Mucosa of descending colon (tissue), 3 donors: Measurements from ENCODE around the gene SCYL3. TPM values are rescaled to one million over a fixed set of nuclear protein-coding genes. Genes with fewer than 3 reads are reported as not detected.

ENCODE experiments used
- ATAC-seq: fragments of 200-7000 bp; cut with Tn5 transposase; one replicate; pipeline ENCODE4 v1.9.1; 2020; ENCODE audit warnings: mild to moderate bottlenecking, moderate library complexity
- DNase-seq, 3 donors: peaks; one replicate each; pipeline ENCODE4 v3.0.0-alpha.2; 2020
- H3K36me3 ChIP-seq: fragments of 200-600 bp; one replicate; pipeline ENCODE4 v1.8.0; 2021; ENCODE audit warnings: low read depth, mild to moderate bottlenecking
- H3K4me1 ChIP-seq: fragments of 200-600 bp; one replicate; pipeline ENCODE4 v1.8.0; 2021; ENCODE audit warnings: low read depth, mild to moderate bottlenecking
- H3K4me3 ChIP-seq: fragments of 200-600 bp; one replicate; pipeline ENCODE4 v1.8.0; 2021; ENCODE audit warnings: mild to moderate bottlenecking
- H3K9me3 ChIP-seq: fragments of 200-600 bp; one replicate; pipeline ENCODE4 v1.8.0; 2021; ENCODE audit warnings: mild to moderate bottlenecking
- intact Hi-C, 2 donors: fragments of 100-400 bp; cut with DNase I in 1 of 2; cut with micrococcal nuclease in 1 of 2; formaldehyde crosslinking; loops; one replicate each; pipeline versions ENCODE4 v1.11.0 to v1.11.1; 2022; cut with DNase I, micrococcal nuclease
- long read RNA-seq, 2 donors: library from polyadenylated mRNA; unstranded; transcript quantifications; one replicate each; pipeline ENCODE4 v2.0.0, GENCODE V29; 2019 to 2021
- total RNA-seq, 3 donors: library from RNA; stranded (reverse); fragmentation: NEBNext Ultra II Directional in 2 of 3; extraction: Animal tissue kit (Norgen Biotek cat#: 25700) in 2 of 3; gene quantifications; one replicate each; pipeline versions ENCODE4 v1.2.1 to v1.2.4, GENCODE V29; 2021 to 2023
- TF ChIP-seq, protein P1 (sequence below): fragments of 200-600 bp; IDR thresholded peaks from one replicate; pipeline ENCODE4 v1.8.0; 2022; ENCODE audit warnings: antibody characterized with exemption, mild to moderate bottlenecking
- donor health status: DM: no; HTN: no; CAD: no; lungs with moderate emphysema.
- donor health status: DM: no; HTN: no; CAD: no.
- donor health status: DM: no; HTN: yes; CAD: no.

Gene SCYL3, protein sequence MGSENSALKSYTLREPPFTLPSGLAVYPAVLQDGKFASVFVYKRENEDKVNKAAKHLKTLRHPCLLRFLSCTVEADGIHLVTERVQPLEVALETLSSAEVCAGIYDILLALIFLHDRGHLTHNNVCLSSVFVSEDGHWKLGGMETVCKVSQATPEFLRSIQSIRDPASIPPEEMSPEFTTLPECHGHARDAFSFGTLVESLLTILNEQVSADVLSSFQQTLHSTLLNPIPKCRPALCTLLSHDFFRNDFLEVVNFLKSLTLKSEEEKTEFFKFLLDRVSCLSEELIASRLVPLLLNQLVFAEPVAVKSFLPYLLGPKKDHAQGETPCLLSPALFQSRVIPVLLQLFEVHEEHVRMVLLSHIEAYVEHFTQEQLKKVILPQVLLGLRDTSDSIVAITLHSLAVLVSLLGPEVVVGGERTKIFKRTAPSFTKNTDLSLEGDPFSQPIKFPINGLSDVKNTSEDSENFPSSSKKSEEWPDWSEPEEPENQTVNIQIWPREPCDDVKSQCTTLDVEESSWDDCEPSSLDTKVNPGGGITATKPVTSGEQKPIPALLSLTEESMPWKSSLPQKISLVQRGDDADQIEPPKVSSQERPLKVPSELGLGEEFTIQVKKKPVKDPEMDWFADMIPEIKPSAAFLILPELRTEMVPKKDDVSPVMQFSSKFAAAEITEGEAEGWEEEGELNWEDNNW
- total RNA-seq, result 10 to 100 TPM; 13.4 to 20.4 (median 14.9) TPM
- long read RNA-seq, donor 1, full-length matches to known transcripts, result 9 of 14 reads
- long read RNA-seq, donor 1, partial matches to known transcripts, result 1 of 14 reads
- long read RNA-seq, donor 1, other reads (novel, unspliced or antisense), result 4 of 14 reads
- long read RNA-seq, donor 2, full-length matches to known transcripts, result 2 of 5 reads
- long read RNA-seq, donor 2, partial matches to known transcripts, result 2 of 5 reads
- long read RNA-seq, donor 2, other reads (novel, unspliced or antisense), result 1 of 5 reads

DNA sequence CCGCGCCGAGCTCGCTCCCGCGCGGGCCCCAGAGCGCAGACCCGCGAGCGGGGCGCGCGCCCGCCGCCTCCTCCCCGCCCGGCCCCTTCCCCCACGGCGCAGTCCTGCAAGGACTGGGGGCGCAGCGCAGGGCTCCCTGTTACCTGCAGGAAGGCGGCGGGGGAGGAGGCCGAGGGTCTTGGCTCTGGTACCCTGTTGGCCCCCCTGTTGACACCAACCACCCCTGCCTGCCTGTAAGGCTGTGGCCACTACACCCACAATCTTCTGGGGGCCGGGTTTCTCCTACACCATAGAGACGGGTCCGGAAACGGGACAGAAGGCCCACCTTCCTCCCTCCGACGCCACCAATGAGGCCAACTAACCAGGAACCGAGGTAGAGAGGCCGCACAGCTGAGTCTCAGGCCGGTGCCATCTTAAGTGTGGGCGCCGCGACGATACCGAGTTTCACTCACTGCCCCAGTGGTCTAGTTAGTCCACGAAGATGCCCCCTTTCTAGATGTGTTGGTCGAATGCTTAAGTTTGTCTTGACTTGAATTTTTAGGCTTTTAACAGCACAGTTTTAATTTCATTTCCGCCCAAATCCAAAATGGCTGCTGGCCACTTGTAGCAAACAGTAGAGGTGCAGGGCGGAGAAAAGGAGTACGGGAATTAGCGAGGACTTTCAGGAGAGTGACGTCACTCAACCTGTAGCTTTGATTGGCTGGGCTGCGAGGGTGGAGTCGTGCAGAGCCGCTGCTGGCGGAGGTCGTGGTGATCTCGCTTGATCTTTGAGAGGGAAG, at the start of gene SCYL3:
TSS of gene SCYL3 (minus strand) at position 252 of the 779 bp plus-strand sequence. CDS start 5,056 bp downstream, outside the sequence.
- H3K4me1 ChIP-seq, result peaks cover 23% of the 10 kb centered on the region
- intact Hi-C loops, result no loop called here
- H3K9me3 ChIP-seq, result no peaks in the 10 kb centered on the region
- peak; percentile 91 to 95 (median 93) for DNase-seq
- ATAC-seq, result peak; percentile 94
- H3K4me3 ChIP-seq, result peak within 1 kb of the TSS; percentile 93
- H3K36me3 ChIP-seq, result no peaks in the 10 kb centered on the region
- TF ChIP-seq, protein P1, sequence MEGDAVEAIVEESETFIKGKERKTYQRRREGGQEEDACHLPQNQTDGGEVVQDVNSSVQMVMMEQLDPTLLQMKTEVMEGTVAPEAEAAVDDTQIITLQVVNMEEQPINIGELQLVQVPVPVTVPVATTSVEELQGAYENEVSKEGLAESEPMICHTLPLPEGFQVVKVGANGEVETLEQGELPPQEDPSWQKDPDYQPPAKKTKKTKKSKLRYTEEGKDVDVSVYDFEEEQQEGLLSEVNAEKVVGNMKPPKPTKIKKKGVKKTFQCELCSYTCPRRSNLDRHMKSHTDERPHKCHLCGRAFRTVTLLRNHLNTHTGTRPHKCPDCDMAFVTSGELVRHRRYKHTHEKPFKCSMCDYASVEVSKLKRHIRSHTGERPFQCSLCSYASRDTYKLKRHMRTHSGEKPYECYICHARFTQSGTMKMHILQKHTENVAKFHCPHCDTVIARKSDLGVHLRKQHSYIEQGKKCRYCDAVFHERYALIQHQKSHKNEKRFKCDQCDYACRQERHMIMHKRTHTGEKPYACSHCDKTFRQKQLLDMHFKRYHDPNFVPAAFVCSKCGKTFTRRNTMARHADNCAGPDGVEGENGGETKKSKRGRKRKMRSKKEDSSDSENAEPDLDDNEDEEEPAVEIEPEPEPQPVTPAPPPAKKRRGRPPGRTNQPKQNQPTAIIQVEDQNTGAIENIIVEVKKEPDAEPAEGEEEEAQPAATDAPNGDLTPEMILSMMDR, result no peak

DNA sequence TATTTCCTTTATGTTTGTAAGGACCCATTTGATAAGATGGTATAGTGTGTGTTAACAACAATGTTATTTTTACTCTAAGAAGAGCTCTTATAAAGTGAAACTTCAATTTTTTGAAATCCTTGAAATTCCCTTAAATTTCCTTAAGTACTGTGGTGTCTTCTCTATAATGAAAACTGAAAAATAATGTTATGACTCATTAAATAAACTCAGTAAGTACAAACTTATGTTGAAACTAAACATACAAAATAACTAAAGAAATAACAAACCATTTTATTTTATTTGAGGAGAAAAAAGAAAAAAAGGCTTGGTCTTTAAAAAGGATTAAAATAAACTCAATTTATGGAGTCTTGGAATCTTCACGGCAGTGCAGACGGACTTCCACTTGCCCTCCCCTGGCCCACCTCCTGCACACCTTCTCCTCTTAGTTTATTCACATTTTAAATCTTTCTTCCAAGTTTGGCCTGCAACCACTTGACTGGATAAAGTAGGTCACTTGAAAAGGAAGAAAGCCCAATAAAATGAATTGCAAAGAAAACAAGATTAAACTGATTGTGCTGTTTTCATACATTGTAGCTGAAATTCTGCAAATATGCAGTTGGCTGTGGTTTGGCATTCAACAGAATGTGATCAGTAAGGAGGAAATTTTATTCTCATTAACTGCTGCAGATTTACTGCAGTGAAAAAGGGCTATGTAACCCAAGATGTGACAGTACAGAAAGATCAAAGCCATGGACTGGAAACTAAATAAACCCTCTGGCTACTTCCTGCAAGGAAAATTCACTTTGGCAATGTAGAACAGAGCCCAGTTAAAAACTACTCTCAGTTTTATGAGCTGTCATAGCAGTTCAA, 48.5 kb upstream of the SCYL3 start:
- no peaks in the 10 kb centered on the region for H3K9me3 ChIP-seq
- DNase-seq, result peak in 1 of 3 donors; percentile 19
- intact Hi-C loops, result no loop called here
- peaks cover 9% of the 10 kb centered on the region for H3K4me1 ChIP-seq
- ATAC-seq, result peak; percentile 90
- TF ChIP-seq, protein P1, result no peak
- H3K36me3 ChIP-seq, result no peaks in the 10 kb centered on the region
- no peak overlapping the region for H3K4me3 ChIP-seq

DNA sequence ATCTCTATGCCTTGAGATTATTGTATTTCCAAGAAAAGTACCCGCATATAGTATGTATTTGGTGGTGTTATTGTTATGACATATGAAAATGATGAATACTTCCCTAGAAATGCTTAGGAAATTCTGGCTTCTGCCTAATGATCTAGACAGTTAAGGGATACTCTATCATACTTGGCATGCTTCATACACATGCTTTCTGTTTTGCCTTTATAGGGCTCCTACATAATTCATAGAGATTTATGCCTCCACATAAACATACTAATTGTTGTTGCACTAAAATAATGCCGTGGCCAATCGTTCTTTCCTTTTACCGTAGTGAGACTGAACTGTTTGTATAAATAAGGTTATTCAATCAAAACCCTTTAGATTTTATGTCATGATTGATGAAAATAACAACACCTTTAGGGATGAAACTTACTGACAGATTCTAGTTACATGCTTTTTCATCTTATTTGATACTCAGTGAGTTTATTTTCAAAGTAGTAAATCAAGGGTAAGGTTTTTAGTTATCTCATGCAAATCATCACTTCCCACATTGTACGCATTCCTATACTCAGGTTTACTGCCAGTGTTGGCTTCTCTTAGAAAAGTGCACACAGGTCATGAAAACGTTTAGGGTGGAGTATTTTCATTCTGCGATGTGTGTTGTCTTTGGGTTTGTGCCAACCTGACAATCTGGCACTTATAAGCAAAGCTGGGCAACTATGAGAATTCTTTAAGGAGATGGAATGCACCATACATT, 40.5 kb upstream of the SCYL3 start:
- Histone ChIP-seq H3K9me3 (no peaks in the 10 kb centered on the region), H3K36me3 (no peaks in the 10 kb centered on the region), H3K4me1 (no peaks in the 10 kb centered on the region), H3K4me3 (no peak overlapping the region)
- ATAC-seq (peak; percentile 89), DNase-seq (peak in 1 of 3 donors; percentile 84)
- intact Hi-C loops, result no loop called here
- TF ChIP-seq, protein P1, result no peak

DNA sequence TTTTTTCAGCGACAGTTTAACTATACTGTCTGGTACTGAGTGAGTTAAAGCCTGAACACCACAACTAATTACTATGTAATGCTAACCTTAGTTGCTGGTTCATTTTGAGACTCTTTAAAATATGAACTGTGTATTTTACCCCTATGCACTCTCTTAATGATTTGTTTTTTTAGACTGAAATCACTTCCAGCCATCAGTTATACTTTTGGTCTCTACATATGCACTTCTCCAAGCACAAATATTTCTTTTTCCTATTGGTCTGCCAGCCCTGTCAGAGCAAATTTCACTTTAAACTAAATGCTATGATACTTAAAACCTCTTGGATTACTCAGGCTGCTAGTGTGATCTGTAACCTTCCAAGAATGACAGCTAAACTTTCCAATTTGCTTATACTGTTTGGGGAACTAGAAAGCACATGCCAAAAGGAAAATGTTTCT, 38.1 kb upstream of the SCYL3 start:
- no peaks in the 10 kb centered on the region for H3K9me3 ChIP-seq
- no peak for ATAC-seq
- intact Hi-C loops, result no loop called here

More for the DNA sequence above, 38.1 kb upstream of the SCYL3 start:
- H3K4me1 ChIP-seq, result no peaks in the 10 kb centered on the region
- no peaks in the 10 kb centered on the region for H3K36me3 ChIP-seq
- no peak for DNase-seq
- TF ChIP-seq, protein P1, result no peak
- no peak overlapping the region for H3K4me3 ChIP-seq
